SK-MEL-5 (cell line): ENCODE results near the gene THSD7A. TPM values are rescaled to one million over a fixed set of nuclear protein-coding genes. Genes with fewer than 3 reads are reported as not detected.

Source experiments
- DNase-seq: peaks from one replicate; pipeline ENCODE4 v3.0.0-alpha.2; 2016; ENCODE audit warnings: low read depth, low spot score
- in situ Hi-C: cut with HindIII; loops from 2 replicates; pipeline ENCODE4 v1.10.0; 2016; ENCODE audit warnings: low sequenced_read_pairs, high pct_unique_total_duplicates, low pct_unique_long_range_greater_than_20kb
- total RNA-seq: library from RNA; depleted of rRNA; stranded (reverse); fragments of >200 nt; shearing (Covaris generic); gene quantifications from 2 replicates; pipeline ENCODE4 v1.2.3, GENCODE V29; 2014

Gene THSD7A
- total RNA-seq, 1 experiment from 2014 or later = 0.45 TPM

DNA sequence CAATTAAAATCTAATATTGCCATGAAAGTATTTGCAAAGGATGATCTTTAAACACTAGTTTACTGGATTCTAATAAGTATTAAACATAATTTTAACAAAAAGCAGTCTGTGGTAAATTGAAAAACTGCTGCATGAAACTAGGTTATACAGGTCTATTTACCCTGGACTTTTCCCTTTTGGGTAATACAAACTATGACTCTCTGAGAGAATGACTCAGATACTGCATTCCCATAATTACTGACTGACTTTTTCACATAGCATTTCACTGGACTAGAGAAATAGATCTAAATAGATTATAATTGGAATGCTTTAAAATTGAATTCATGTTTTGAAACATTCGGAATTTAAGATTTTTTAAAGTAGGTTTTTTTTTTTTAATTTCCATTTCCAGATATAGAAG, 395.7 kb downstream of the THSD7A start:
- in situ Hi-C loops = no loop called here
- DNase-seq = no peak

DNA sequence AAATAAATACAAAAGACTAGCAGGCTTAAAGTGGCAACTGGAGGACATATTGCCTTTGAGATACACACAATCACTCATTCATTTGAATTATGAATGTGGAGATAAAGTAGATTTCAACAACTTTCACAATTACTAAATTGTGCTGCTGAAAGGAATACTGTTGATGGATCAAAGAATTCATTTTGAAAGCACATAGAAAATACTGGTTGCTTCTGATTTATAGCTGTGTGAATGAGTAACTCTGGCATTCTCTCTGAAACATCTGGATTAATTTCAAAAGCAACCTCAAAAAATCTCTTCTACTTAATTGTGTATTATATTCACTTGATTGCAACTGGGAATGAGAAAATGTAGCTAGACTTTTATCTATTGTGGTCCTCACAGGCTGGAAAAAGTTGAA, 397.6 kb downstream of the THSD7A start:
- DNase-seq = peak; percentile 55
- in situ Hi-C loops = no loop called here

DNA sequence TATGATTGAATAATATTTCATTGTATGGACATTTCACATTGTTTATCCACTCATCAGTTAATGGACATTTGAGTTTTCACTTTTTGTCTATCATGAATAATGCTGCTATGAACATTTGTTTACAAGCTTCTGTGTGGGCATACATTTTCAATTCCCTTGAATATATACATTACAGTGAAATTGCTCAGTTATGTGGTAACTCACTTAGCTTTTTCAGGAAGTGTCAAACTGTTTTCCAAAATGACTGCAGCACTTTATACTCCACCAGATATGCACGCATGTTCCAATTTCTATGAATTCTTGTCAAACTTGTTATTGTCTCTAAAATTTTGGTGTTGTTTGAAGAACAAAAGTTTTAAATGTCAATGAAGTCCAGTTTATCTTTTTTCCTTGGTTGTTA, 401.2 kb downstream of the THSD7A start:
- no peak for DNase-seq
- in situ Hi-C loops = no loop called here

DNA sequence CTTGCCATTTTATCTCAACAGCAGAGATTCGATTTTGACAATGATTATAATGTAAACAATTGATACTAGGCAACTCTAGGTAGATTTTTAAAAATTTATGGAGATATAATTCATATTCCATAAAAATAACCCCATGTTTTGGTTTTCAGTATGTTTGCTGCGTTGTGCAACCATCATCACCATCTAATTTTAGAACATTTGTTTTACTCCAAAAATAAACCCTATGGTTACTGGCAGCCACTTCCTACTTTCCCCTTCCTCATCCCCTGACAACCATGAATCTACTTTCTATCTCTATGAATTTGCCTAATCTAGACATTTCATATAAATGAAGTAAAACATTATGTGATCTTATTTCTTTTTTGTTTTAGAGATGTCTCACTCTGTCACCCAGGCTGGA, 401.9 kb downstream of the THSD7A start:
- in situ Hi-C loops = no loop called here
- DNase-seq = no peak

DNA sequence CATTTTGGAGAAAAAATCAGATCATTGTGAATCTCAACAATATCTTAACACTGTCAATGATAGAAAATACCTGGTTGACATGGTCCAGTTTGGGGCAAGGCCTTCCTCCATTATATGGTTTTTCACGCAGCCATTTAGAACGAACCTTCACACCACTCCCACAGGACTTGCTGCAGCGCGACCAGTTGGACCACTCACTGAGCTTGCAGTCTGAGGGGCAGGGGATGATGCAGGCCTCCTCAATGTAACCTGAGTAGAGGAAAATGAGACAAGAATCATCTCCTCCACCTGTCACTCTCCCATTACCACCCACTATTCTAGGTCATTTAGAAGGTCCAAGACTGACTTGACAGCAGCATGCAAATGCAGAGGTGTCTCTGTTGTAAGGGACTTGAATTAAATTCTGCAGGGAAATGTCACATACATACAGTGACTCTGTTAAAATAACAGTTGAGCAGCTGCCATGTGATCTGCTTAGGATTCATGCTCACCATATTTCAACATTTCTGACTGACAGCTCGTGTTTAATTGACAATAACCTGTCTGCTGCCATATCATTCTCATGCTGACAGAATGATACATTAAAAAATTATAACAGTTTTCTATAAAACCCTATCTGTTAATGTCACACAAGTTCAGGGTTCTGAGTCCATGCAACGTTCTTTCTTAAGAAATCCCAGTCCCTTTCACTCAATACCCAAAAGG, 403.0 kb downstream of the THSD7A start:
- no peak for DNase-seq
- in situ Hi-C loops = no loop called here

DNA sequence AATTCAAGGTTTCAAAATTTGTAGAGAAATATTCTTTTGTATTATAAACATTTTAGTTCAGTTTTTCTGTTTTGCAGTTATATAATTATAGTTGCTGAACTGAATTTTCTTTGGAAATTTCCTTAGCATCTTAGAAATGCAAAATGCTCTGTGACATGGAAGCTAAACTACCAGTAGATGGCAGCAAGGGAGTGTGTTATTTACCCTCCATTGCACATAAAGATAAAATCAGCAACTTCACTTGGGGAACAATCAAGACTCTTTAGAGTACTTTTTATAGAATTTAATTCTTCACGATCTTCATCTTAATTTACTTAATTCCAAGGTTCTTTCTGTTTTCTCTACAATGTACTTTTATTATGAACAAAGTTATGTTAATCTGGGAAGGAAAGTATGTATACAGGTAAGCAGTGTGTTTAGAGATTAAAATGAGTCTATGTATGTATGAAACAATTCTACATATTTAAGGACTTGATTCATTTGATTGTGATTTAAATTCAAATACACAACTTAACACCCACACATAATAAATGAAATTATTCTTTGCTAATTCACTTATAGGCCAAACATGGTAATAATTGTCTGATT, 404.2 kb downstream of the THSD7A start:
- in situ Hi-C loops = no loop called here
- peak; percentile 80 for DNase-seq

DNA sequence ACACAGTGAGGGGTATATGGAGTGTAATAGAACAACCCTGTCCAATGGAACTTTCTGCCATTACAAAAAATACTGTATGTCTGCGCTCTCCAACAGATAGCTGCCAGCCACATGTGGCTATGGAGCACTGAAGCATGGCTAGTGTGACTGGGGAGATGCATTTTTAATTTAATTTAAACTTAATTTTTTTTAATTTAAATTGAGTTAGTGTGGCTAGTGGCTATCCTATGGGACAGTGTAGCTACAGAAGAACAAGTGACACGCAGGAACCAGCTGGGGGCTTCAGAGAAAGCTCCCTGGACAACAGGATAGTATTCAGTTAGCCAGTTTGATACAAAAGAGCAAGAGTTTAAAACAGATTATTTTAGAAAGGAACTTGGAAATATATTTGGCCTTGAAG, 408.0 kb downstream of the THSD7A start:
- in situ Hi-C loops = no loop called here
- no peak for DNase-seq

DNA sequence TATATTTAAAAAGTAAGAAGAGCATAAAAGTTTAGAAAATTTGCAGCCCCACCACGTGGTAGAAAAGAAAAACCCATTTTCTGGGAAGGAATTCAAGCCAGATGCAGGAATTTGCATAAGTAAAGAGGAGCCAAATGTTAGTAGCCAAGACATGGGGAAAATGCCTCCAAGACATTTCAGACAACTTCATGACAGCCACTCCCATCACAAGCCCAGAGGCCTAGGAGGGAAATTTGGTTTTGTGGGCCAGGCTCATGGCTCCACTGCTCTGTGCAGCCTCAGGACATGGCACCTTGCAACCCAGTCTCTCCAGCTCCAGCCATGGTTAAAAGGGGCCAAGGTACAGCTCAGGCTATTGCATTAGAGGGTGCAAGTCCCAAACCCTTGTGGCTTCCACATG, 411.9 kb downstream of the THSD7A start:
- DNase-seq = no peak
- in situ Hi-C loops = no loop called here

DNA sequence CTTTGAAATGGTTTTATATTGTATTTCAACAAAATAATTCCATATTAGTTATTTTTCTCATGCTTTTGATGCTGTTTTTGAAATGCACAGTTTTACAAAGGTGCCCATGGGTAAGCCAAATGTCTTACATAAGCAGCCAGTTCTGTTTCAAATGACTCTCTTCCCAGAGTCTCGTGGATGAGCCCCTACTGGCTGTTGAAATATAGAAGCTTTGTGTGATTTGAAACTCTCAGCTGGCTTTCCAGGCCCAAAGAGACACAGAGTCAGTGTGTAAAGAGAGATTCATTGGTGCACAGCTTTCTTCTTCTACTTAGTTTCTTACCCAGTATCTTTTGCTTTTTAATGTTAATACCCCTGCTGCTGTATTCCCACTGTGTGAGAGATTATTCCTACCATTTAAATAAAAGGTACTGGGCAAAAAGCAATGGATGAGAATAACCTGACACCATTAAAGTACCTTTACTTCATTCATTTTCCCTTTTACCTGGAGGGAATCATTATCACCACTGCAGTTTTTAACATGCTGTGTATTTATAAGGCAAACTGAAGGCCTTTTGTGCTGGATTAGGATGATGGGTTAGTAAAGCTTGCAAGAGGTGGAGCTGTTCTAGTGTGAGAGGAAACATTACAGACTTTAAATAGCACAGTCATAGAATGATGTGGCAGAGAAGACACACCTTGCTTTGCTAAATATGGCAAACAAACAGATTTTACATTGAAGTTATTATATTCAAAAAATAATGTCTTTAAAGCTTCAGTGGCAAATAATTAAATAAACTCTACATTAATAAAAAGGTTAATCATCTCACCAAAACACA, 415.1 kb downstream of the THSD7A start:
- in situ Hi-C loops = no loop called here
- peak; percentile 72 for DNase-seq

DNA sequence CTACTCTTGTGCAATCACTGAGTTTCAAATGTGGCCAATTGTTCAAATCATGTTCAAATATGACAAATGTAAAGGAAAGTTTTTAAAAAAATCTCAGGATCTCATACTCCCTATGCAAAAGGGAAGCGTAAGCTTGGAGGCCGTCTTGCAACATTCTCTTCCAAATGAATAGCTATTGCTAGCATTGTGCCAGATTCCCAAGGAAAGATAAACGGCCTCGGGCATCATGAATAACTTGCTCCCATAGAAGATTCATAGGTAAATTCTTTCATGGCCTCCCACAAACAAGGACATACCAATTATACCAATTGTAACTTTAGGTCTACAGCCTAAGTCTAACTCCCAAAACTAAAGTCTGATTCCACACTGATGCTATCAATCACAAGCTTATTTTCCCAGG, 416.9 kb downstream of the THSD7A start:
- in situ Hi-C loops = no loop called here
- DNase-seq = no peak

DNA sequence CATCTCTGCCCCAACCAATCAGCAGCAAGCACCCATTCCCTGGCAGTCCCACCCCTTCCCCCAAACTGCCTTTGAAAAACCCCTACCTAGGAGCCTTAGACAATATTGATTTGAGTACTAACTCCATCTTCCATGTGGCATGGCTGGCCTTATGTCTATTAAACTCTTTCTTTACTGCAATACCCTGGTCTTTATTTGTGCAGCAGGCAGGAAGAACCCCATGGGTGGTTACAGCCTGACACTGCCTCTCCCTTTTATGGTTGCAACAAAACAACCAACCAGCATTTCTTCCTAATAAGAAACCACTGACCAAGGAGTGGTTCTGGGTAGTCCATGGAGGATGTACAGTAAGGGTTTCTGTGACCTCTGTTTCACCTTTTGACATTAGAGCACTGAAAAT, 418.1 kb downstream of the THSD7A start:
- no peak for DNase-seq
- in situ Hi-C loops = no loop called here

DNA sequence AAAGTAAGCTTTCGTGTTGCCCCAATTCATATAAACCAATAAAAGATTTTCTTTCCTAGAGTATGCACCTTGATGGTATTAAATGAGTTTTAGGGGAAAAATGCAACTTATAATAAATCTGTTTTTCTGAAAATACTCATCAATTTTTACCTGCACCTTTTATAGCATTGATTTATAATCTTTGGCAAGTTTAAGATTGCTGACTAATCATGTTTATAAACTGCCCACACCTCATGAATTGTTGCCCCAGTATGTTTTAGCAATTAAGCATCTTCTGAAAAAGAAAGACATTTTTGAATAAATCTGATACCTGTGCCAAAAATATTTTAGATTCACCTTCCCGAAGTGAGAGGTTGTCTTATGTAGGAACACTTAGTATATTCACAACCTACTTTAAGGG, 420.0 kb downstream of the THSD7A start:
- in situ Hi-C loops = no loop called here
- no peak for DNase-seq

DNA sequence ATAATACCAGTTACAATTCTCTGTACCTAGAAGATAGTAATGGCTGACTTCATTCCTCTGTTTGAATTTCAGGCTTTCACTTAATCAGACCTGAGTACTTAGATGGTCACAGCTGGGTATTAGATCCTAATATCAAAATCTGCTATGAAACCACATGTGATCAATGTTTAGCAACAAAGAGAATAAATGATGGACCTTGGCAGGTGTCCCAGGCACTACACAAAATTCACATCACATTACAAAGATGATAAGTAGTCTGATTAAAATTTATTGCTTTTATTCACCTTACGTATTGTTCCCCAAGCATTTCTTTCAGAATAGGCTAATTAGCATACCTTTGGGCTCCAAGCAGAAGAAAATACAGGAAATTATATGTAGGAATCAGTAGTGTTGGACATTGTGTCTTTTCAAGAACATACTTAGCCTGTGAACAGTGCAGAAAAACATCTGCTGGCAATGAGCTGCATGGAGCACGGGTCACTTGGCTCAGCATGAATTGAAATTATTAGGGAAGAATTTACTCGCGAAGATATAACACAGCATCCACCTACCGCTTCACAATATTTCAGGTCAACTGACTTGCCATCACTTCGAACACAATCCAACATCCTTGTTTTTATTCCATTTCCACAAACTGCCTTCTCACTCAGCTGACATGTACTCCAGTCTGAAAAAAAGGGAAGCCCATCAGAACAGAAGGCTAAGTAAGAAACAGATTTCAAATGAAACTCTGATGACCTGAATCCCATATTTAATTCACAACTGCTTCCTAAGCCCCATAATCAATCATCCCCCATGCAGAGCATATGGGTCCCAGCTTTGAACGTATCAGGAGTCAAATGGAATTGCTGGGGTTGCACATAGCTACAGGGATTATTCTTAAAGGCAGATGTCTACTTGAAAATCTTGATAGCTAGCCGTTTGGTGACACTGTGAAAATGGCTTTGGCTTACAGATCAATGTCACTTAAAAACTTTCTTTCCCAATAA, 421.0 kb downstream of the THSD7A start:
- no peak for DNase-seq
- in situ Hi-C loops = no loop called here

DNA sequence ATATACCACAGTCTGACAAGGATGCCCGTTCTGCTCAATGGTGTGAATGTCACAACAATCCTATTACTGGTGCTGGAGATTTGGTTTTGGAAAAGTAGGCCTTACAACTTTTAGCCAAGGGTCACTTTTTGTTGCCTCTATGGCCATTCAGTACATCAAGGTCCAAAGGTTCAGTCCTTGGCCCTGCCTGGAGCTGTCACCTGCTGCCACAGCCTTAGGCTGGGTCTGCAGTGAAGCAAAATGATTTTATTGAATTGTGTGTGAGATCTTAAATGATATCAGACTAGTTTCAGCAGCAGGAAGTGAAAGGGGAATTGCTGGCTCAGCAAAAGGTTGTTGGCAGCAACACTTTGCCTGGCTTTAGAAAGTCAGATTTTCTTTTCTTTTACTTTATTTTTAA, 427.6 kb downstream of the THSD7A start:
- no peak for DNase-seq
- in situ Hi-C loops = no loop called here

DNA sequence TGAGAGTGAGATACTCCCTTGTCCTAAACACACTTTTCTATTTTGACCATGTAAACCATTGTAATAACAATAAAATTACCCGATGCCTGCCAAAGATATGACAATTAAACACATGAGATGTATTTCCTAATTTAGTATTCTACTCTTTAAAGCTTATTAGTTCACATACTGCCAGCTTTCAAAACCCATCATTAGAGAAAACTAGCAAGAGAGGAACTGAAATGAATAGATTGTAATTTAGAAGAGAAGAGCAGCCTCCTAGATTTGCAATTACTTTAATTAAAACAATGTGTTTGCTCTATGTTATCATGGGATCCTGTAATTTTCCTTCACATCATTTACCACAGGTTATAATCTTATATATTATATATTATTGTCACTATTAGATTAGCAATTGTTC, 428.2 kb downstream of the THSD7A start:
- in situ Hi-C loops = no loop called here
- DNase-seq = no peak

DNA sequence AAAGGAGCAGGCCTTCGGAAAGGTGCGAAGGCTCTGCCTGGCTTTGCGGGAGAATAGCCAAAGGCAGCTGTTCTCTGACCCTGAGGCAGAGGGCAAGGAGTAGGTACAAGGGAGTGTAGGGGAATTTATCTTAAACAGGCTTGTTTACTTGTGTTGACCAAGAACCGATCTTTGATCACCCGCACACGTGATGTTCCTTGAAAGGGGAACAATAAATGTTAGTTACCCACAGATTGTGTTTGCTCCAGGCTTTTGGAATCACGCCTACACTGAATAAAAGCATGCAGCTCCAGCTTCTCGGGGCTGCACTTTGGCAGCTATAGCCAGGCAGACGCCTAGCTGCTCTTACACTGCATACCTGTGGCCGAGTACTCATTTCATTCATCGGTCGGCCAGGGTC, 437.6 kb downstream of the THSD7A start:
- in situ Hi-C loops = no loop called here
- no peak for DNase-seq

DNA sequence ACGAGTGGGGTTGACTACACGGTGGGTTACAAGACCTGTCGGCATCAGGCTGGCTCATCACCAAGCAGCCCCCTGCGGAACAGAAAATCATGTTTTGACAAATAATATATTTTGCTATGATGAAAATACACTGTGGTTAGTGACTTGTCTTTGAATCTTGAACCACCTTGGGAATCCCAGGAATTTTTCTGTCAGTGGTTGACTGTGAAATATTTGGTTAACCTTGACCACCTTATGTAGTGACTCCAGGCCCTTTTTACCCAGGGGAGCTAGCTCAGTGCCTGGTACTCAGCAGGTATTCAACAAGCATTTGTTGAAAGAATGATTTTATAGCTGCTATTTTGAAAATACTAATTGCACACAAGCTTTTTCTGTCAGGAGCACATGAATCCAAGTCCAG, 452.4 kb downstream of the THSD7A start:
- in situ Hi-C loops = no loop called here
- no peak for DNase-seq

DNA sequence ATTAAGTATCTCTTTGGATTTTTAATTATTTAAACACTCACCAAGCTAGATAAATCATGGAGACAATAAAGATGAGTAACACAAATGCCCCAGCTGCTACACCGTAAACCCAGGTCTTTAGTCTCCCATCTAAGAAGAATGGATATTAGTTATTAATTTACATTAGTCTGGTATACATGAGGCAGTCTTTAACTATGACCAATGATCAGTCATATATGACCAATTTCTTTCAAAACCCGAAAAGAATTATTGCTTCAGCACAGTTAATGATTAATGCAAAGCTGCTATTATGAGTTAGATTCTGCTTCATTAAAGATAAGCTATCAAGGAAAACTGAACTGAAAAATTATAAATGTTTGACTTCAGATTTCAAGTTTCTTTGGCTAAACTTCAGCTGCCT, 455.5 kb downstream of the THSD7A start:
- in situ Hi-C loops = no loop called here
- DNase-seq = no peak
